HUES48 (cell line): ENCODE data around the gene CAPN2.

Experiments
- H3K27ac ChIP-seq: one replicate; pipeline ENCODE4 v1.7.0; 2013; ENCODE audit warnings: low read depth, low read length, inconsistent platforms
- H3K27me3 ChIP-seq: 2 replicates; pipeline ENCODE4 v1.6.1; 2013; ENCODE audit warnings: mild to moderate bottlenecking, low read length; ENCODE audit not compliant: control insufficient read depth, insufficient read depth
- H3K36me3 ChIP-seq: 2 replicates; pipeline ENCODE4 v1.6.1; 2013; ENCODE audit warnings: low read length; ENCODE audit not compliant: control insufficient read depth, insufficient read depth
- H3K4me1 ChIP-seq: 2 replicates; pipeline ENCODE4 v1.6.1; 2013; ENCODE audit warnings: mild to moderate bottlenecking, low read length; ENCODE audit not compliant: control insufficient read depth, insufficient read depth
- H3K4me3 ChIP-seq: 2 replicates; pipeline ENCODE4 v1.5.1; 2013; ENCODE audit warnings: mild to moderate bottlenecking, low read depth, low read length
- H3K9ac ChIP-seq: 2 replicates; pipeline ENCODE4 v1.6.1; 2013; ENCODE audit warnings: mild to moderate bottlenecking, low read depth, low read length, moderate library complexity
- H3K9me3 ChIP-seq: 2 replicates; pipeline ENCODE4 v1.6.1; 2013; ENCODE audit warnings: low read length; ENCODE audit not compliant: control insufficient read depth, insufficient read depth

CAPN2 gene

DNA sequence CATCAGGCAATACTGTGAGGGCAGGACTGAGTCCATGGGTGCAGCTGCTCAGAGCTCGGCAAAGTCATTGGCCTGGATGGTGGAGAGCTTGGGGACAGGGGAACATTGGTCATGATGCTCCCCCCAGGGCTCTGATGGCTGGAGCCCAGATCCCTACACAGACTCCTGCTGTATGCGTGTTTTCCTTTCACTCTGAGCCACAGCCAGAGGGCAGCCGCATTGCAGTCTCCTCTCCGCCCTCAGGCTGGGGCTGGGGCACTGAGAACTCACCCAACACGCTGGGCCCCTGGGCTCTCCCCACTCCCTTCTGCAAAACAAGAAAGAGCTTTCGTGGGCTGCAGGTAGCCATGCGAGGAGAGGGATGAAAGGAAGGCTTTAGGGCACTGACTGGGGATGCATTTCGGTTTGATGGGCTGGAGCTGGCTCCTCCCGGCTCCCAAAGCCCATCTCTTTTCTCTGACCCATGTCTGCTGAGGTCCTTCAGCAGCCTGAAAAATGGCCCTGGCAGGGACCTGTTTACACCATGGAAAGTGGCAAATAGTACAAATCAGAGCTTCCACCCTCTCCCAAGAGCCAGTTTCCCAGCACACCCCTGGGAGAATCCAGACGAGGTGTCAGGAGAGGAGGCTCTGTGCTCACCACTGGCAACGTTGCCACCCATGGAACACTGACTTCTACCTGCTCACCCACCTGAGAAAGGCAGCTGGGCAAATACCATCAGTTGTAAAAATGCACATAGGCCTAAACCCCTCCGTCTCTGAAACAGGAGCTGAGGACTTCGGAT is 43.8 kb downstream of the CAPN2 start:
- no peaks in the 10 kb centered on the region for H3K36me3 ChIP-seq
- no peaks in the 10 kb centered on the region for H3K9me3 ChIP-seq
- H3K4me1 ChIP-seq = peaks cover 10% of the 10 kb centered on the region; the same call in 1 of the 2 replicates
- H3K9ac ChIP-seq = no peak overlapping the region
- H3K27me3 ChIP-seq = no peaks in the 10 kb centered on the region
- H3K27ac ChIP-seq = no peak overlapping the region
- no peak overlapping the region for H3K4me3 ChIP-seq

DNA sequence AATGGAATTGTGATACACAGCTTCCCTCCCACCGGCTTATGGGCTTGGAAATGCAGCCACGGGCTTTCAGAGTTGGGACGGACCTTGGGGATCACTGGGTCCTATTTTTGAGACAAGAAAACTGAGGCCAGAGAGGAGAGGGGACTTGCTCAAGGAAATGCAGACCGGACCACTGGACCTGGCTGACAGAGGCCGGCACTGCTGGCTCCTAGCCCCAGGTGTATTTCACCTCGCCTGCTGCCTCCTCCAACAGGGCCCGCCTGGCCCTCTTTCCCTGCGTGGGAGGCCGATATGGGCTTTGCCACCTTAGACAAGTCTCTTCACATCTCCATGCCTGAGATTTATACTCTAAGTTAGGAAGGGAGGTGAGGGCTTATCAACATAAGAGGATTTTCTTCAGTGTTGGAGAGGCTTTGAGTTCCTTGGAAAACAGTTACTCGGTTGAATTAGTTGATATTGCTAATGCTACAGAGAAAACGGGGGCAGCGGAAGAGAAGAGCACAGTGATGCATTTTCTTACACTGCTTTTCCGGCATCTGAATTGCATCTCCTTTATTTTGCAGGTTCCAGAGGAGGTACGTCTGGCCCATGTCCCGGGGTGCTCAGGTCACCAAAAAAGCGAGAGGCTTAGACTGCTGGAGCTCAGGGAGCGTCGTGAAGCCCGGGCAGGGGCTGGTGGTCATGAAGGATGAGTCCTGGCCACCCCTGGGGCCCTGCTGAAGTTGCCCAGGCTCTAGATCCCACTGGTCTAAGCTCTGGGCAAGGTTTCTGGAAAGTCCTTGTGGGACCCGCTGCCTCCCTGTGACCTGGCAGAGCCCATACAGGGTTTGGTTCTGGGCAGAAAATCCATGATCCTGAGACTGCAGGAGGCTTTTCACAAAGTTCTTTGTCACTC is 44.7 kb downstream of the CAPN2 start:
- Histone ChIP-seq H3K27ac (no peak overlapping the region), H3K9me3 (no peaks in the 10 kb centered on the region), H3K36me3 (no peaks in the 10 kb centered on the region), H3K9ac (no peak overlapping the region), H3K27me3 (no peaks in the 10 kb centered on the region), H3K4me3 (no peak overlapping the region), H3K4me1 (peaks cover 10% of the 10 kb centered on the region; the same call in 1 of the 2 replicates)

DNA sequence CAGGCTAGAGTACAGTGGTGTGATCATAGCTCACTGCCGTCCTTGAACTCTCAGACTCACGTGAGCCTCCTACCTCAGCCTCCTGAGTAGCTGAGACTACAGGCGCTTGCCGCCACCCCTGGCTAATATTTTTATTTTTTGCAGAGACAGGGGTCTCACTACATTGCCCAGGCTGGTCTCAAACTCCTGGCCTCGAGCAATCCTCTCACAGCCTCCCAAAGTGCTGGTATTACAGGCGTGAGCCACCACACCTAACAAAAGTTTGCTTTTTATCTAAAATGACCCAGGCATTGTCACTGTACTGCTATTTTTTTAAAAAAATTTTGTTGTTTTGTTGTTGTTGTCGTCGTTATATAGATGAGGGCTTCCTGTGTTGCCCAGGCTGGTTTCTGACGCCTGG is 46.4 kb downstream of the CAPN2 start:
- Histone ChIP-seq H3K27me3 (no peaks in the 10 kb centered on the region), H3K9me3 (no peaks in the 10 kb centered on the region), H3K4me3 (no peak overlapping the region), H3K27ac (no peak overlapping the region), H3K4me1 (no peaks in the 10 kb centered on the region), H3K36me3 (no peaks in the 10 kb centered on the region), H3K9ac (no peak overlapping the region)

DNA sequence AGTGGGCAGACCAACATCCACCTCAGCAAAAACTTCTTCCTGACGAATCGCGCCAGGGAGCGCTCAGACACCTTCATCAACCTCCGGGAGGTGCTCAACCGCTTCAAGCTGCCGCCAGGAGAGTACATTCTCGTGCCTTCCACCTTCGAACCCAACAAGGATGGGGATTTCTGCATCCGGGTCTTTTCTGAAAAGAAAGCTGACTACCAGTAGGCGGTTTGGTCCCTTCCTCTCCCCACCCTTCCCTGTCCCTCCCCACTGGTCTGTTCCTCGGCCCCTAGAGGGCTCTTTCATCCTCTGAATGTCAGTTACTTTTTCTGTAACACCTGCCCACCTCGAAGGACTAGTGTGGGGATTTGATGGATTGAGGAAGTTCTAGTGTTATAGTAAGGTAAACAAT is 46.9 kb downstream of the CAPN2 start:
- H3K36me3 ChIP-seq = no peaks in the 10 kb centered on the region
- H3K4me3 ChIP-seq = no peak overlapping the region
- no peaks in the 10 kb centered on the region for H3K27me3 ChIP-seq
- H3K4me1 ChIP-seq = no peaks in the 10 kb centered on the region
- H3K27ac ChIP-seq = no peak overlapping the region
- H3K9ac ChIP-seq = no peak overlapping the region
- no peaks in the 10 kb centered on the region for H3K9me3 ChIP-seq

DNA sequence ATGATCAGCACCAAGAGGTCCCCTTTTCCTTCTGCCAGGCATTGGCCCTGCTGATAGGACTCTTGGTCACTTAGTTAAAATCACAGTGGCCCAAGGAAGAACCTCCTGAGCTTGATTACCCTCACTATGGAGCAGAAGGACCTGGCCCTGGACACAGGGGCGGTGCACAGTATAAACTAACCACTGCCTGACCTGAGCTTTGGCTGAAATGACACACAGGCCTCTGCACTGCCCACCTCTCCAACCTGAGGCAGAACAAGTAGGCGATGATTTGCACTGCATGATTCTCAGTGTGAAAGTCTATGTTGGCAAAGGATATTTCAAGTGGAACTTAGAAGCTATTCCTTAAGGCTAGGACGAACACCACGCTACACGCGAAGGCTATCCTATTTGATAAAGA is 48.5 kb downstream of the CAPN2 start:
- no peak overlapping the region for H3K27ac ChIP-seq
- no peaks in the 10 kb centered on the region for H3K36me3 ChIP-seq
- H3K27me3 ChIP-seq = no peaks in the 10 kb centered on the region
- no peaks in the 10 kb centered on the region for H3K9me3 ChIP-seq
- H3K9ac ChIP-seq = no peak overlapping the region
- H3K4me3 ChIP-seq = no peak overlapping the region
- H3K4me1 ChIP-seq = no peaks in the 10 kb centered on the region

DNA sequence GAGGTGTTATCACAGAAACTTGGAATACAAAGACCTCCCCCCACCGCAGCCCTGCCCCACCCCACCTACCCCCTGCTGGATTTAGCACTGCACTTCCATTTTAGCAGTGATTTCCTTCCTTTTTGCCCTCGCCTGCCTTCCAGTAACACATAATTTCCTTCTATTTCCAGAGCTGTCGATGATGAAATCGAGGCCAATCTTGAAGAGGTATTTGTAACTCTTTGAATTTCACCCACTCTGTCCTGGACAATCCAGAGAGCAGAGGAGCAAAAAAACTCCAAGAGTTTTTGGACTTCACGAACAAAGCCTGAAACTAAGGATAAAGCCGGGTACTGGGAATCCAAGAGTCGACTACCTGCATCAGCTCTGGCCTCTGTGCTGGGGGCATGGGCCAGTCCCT is 49.1 kb downstream of the CAPN2 start:
- Histone ChIP-seq H3K27me3 (no peaks in the 10 kb centered on the region), H3K4me1 (no peaks in the 10 kb centered on the region), H3K27ac (no peak overlapping the region), H3K9me3 (no peaks in the 10 kb centered on the region), H3K36me3 (no peaks in the 10 kb centered on the region), H3K4me3 (no peak overlapping the region), H3K9ac (no peak overlapping the region)

DNA sequence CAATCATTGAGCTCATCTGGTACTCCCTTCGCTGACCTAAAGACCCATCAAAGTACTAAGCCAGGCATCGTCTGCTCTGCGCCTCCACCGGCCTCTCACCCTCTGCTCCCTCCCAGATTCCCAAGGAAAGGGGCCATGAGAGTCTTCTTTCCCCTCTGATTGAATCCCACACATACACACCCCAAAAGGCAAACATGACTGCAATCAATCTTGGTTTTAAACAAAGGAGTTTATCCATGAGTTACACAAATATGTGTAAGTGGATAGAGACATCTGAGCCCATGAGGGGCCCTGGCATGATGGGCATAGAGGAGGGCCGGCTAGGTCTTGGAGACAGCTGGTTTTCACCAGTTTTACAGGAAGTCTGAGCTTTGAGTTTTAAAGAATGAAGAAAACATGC is 50.9 kb downstream of the CAPN2 start:
- Histone ChIP-seq H3K4me3 (no peak overlapping the region), H3K36me3 (no peaks in the 10 kb centered on the region), H3K9ac (no peak overlapping the region), H3K27ac (no peak overlapping the region), H3K9me3 (no peaks in the 10 kb centered on the region), H3K4me1 (no peaks in the 10 kb centered on the region), H3K27me3 (no peaks in the 10 kb centered on the region)

DNA sequence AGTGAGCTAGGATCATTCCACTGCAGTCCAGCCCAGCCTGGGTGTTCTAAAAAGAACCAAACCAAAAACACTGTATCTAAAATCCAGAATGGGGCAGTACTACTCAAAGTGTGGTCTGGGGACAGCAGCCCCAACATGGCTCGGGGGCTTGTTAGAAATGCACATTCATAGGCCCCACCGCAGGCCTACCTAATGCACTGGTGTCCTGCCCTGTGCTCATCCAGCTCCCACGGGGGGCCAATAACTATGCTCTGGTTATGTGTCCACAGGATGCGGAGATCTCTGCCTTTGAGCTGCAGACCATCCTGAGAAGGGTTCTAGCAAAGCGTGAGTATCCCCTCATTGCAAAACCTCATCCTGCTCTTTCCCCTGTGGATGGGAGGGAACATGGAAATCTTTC is 51.5 kb downstream of the CAPN2 start:
- H3K27me3 ChIP-seq = no peaks in the 10 kb centered on the region
- no peak overlapping the region for H3K4me3 ChIP-seq
- H3K4me1 ChIP-seq = no peaks in the 10 kb centered on the region
- H3K27ac ChIP-seq = no peak overlapping the region
- no peaks in the 10 kb centered on the region for H3K36me3 ChIP-seq
- no peak overlapping the region for H3K9ac ChIP-seq
- no peaks in the 10 kb centered on the region for H3K9me3 ChIP-seq

DNA sequence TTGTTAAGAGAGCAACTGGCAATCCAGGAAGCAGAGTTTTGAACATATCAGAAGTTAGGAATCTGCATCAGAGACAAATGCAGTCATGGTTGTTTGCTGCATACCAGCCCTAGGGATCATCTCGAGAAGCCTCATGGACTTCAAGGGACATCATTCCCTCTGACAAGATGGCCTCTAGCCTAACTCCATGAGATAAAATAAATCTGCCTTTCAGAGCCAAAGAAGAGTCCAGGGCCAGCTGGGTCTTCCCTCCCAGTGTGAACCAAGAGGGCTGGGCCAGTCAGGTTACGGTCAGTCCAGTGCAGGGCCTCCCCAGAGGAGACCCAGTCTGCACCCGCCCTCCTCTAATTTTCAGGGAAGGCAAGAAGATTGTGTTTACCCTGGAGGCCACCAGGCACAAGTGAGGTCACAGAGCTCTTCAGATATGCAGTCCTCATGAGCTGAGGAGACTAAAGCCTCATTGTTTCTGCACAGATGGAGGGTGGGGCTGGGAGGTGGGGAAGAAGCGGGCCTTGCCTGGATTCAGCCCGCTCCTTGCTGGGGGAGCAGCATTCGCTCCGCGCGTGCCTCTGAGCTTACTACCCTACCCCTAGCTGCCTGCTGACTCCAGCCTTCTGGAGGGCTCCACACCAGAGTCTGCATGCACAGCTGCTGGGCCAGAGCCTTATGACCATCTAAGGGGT is 52.8 kb downstream of the CAPN2 start:
- Histone ChIP-seq H3K27ac (peak overlapping the region; percentile 6), H3K36me3 (peaks cover 7% of the 10 kb centered on the region; the same call in 1 of the 2 replicates), H3K9ac (no peak overlapping the region), H3K4me1 (no peaks in the 10 kb centered on the region), H3K4me3 (no peak overlapping the region), H3K9me3 (no peaks in the 10 kb centered on the region), H3K27me3 (no peaks in the 10 kb centered on the region)

DNA sequence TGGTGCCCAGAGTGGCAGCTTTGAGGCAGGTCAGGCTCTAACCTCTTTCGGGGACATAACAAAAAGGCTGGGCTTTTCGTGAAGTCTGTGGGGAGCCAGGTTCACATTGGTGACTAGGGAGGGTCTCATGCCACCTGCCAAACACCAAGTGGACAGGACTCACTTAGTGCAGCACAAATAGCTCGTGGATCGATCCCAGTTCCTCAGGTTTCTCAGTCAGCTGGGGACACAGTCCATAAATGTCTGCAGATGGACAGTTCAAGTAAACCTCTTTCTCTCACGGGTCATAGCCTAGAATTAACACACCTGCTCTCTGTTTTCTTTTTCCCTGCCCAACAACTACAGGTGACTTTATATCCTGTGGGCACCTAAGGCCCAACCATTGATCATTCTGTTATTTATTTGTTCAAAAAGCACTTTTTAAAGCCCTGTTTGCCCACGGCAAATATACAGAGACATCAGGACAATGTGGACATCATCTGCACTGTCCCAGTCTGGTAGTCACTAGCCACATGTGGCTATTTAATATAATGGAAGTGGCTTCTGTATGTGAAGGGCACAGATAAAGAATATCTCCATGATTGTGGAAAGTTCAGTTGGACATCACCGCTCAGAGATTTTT is 53.5 kb downstream of the CAPN2 start:
- Histone ChIP-seq H3K4me1 (no peaks in the 10 kb centered on the region), H3K27me3 (no peaks in the 10 kb centered on the region)

More for the DNA sequence above, 53.5 kb downstream of the CAPN2 start:
- no peak overlapping the region for H3K4me3 ChIP-seq
- peak overlapping the region; percentile 6 for H3K27ac ChIP-seq
- peaks cover 12% of the 10 kb centered on the region for H3K36me3 ChIP-seq
- H3K9ac ChIP-seq = no peak overlapping the region
- H3K9me3 ChIP-seq = no peaks in the 10 kb centered on the region
